ENCODE results near the gene NPIPB2.
"Not testable (repeated sequence)": the region's sequence is repeated elsewhere in the genome, so short reads cannot be mapped to it uniquely, and the experiment has no call there.

Gene NPIPB2

DNA sequence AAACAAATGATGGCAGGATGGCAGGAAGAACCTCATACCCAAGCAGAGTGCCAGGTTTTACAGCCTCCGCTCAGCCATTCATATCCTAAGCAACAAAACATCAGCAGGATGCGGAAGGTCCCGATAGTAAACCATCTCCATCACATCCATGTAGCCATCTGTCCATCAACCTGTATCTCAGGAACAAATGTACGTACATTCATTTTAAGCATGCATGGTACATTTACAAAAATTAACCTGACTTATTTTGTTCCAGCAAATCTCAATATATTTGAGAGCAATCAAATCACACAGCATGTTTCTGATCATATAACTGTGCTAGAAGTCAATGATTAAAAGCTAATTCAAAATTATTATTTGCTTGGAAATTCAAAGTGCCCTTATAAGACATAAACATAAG, at the start of gene NPIPB2:
Gene NPIPB2 (minus strand): TSS at position 101 of the 400 bp plus-strand sequence. CDS start 0 bp downstream, at position 101.
- not testable (repeated sequence) for DNase-seq

DNA sequence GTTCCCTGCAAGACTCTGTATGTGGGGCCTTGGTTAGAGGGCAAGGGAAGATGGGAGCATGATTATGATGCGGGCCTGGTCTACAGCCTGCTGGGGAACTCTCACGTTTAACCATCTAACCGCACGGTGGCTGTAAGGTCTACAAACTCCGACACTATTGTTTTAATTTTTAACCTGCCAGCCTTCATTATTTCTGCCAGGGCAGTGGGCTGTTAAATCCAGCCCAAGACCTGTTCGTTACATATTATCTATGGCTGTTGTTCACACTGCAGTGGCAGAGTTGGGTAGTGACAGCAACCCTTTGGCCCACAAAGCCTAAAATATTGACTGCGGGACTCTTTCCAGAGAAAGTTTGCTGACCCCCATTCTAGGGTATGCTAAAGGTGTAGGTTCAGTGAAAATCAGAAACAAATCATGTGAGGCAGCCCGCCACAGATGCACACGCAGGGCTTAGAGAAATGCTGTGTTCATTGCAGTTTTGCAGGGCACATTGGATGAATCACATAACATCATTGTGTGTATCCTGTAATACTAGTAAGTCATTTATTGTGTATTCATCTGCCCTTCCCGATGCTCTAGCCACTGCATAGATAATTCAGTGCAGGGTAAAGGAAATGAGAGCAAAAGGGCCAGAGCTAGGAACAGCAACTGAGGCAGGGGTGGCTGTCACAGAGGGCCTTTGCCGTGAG, 49.0 kb upstream of the NPIPB2 start:
- no peak for DNase-seq

DNA sequence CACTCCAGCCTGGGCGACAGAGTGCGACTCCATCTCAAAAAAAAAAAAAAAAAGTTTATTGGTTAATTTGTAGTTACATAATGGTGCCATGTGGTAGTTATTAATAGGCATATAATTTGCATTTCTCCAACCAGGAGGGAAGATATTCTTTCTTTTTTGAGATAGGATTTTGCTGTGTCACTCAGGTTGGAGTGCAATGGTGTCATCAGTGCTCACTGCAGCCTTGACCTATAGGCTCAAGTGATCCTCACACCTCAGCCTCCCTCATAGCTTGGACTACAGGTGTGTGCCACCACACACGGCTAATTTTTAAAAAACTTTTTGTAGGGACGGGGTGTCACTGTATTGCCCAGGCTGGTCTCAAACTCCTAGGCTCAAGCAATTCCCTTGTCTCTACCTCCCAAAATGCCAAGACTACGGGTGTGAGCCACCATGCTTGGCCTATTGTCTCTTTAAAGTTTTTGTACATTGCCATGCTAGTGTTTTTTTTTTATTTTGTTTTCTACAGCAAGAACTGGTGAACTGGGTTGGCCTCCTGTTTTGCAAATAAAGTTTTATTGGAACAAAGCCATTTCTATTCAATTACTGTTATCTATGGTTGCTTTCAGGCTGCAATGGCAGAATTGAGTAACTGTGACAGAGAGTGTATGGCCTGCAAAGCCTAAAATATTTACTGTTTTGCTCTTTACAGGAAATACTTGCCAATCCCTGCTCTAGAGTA, 46.6 kb upstream of the NPIPB2 start:
- DNase-seq: no peak

DNA sequence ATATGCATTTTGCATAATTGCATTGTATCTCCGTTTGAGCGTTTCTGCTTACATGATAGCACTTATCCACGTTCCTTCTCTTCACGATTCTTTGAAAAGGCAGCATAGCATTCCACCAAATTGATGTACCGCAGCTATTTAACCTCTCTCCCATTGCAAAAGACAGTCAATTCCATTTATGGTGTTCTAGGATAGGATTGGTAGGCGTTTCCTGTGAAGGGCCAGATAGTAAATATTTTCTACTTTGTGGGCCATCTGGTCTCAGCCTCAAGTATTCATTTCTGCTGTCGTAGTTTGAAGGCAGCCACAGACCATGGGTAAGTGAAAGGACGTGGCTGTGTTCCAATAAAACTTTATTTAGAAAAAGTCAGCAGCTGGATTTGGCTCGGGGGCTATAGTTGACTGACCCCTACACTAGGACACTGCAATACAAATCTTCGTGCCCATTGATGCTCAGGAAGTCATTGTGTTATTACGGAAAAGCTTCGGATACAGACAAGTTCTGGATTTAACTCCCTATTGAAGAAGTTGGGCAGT, 44.7 kb upstream of the NPIPB2 start:
- no peak for DNase-seq

DNA sequence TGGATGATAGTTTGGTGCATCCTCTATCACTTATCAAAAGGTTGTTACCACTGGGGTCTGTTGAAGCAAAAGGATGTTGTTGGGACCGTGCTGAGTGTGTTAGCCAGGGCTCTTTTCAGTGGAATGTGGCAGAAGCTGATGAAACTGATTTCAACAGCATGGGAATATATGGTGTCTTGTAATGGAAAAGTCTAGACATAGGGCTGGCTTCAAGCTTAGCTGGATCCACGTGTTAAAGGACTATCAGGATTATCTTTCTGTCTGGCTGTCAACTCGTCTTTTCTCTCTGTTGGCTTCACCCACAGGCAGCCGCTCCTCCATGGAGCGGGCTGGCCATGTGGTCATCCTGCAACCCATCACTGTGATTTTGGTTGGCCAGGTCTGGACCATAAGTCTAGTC, 43.4 kb upstream of the NPIPB2 start:
- no peak for DNase-seq

DNA sequence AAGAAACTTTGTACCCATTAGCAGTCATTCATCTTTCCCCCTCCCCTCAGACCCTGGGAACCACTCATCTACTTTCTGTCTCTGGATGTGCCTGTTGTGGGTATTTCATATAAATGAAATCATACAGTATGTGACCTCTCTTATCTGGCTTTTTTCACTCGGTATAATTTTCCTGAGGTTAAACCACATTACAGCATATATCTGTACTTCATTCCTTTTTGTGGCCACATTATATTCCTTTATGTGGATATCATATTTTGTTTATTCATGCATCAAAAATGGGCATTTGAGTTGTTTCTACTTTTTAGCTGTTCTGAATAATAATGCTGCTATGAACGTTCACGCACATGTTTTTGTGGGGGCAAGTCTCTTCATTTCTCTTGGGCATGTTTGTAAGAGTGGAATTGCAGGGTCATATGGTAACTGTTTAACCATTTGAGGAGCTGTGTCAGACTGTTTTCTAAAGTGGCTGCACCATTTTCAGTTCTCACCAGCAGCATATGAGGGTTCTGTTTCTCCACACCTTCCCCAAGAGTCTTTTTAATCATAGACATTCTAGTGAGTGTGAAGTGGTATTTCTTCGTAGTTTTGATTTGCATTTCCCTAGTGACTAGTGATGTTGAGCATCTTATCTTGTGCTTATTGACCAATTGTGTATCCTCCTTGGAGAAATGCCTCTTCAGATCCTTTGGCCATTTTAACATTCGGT, 38.4 kb upstream of the NPIPB2 start:
- no peak for DNase-seq

DNA sequence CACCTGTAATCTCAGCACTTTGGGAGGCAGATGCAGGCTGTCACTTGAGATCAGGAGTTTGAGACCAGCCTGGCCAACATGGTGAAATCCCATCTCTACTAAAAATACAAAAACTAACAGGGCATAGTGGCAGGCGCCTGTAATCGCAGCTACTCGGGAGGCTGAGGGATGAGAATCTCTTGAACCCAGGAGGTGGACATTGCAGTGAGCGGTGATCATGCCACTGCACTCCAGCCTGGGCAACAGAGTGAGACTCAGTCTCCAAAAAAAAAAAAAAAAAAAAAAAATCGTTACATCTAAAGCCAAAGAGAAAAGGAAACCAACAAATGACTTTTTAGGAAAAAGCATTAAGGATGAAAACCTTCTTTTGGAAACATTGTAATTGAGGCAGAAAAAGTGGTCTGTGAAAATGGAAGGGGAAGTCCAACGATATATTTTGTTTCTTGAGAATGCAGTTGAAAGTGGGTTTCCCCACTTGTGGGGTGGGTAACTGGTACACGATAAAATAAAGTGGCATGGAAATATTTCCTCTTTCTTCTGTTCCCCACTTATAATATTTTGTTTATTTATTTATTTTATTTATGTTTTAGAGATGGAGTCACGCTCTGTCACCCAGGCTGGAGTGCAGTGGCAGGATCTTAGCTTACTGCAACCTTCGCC, 37.3 kb upstream of the NPIPB2 start:
- DNase-seq: no peak

DNA sequence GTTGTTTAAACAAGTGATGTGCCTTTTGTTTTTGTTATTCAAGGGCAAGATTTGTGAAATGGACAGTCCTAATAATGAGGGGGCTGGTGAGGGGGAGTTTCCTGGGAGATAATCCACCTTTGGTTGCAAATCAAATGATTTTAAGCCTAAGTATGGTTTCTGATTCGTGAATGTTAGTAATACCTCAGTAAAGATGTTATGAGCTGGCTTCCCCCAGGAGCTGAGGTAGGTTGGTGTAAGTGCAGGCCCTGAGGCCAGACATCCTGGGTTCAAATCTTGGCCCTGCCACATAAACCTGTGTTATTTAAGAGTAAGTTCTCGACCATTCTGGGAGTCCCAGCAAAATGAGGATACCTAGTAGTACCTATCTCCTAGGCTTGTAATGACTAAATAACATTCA, 36.2 kb upstream of the NPIPB2 start:
- no peak for DNase-seq

DNA sequence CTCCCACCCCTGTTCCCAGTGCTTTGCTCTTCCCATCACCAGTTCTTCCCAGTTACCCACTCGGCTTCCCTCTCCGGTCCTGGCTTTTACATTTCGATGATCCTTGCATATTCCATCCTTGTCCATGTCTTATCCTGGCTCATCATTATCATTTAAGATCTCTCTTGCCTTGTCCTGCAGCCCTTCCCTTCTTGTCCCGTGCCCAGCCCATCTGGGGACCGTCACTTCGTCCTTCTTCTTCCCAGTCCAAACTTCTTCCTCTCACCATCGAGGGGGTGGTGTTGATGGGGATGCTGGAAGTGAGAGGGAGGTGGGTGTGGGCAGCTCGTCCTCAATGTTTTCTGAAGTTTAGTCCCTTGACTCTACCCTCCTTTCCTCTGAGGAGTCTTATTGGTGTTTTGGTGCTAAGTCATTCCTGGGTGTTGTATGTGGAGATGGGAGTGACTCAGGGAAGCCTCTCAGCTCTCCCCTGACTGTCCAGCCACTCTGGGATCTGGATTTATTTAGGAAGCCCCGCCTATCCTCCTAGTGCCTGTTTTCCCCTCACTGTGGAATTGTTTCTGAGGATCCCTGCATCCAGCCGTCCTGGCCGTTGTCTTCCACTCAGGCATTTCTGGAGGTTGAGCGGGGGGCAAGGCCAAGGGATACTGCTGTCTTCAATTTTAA, 35.7 kb upstream of the NPIPB2 start:
- DNase-seq: no peak

DNA sequence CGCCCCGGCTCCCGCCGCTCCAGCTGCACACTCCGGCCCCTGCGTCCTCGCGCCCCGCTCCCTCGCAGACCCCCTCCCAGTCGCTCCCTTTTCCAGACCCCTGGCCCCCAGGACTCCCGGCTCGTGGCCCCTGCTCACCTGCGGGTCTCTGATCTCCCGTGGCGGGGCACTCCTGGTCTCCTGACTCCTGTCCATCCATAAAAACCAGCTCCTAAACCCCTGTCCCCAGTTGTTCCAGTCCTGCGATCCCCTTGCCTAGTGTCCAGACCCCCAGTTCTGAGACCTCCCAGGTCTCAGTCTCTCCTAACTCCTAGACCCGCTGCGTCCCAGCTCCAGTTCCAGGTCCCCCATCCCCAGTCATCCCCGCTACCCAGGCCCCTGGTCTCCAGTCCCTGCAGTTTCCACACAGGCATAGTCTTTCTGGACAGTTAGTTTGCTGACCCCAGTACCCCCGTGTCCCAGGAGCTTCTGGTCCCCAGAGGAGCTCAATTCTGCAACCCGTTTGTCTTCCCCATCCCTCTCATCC, 35.1 kb upstream of the NPIPB2 start:
- no peak for DNase-seq

DNA sequence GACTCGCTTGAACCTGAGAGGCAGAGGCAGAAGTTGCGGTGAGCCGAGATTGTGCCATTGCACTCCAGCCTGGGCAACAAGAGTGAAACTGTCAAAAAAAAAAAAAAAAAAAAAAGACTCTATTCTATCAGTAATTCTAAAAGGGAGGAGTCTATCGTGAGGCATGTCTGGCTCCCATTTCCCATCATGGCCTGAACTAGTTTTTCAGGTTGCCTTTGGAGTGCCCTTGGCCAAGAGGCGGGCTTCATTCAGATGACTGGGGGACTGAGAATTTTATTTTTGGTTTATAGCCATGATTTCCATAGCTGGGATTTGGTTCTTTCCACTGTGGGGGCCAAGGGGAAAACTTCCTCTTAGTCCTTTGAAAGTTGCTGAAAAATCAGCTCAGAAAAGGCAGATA, 31.2 kb upstream of the NPIPB2 start:
- DNase-seq: no peak

DNA sequence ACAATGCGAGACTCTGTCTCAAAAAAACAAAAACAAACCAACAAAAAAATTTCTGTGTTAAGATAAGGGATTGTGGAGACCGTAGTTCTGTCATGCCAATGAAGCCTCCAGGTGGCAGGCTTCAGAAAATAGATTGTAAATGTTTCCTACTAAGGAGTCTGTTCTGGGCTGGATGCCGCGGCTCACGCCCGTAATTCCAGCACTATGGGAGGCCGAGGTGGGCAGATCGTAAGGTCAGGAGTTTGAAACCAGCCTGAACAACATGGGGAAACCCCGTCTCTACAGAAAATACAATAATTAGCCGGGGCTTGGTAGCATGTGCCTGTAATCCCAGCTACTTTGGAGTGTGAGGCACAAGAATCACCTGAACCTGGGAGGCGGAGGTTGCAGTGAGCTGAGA, 30.3 kb upstream of the NPIPB2 start:
- DNase-seq: no peak

DNA sequence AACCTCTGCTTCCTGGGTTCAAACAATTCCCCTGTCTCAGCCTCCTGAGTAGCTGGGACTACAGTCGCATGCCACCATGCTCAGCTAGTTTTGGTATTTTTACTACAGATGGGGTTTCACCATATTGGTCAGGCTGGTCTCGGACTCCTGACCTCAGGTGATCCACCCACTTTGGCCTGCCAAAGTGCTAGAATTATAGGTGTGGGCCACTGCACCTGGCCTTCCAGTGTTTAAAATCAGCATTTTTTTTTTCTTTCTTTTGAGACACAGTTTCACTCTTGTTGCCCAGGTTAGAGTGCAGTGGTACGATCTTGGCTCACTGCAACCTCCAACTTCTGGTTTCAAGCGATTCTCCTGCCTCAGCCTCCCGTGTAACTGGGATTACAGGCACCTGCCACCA, 28.4 kb upstream of the NPIPB2 start:
- DNase-seq: not testable (repeated sequence)

DNA sequence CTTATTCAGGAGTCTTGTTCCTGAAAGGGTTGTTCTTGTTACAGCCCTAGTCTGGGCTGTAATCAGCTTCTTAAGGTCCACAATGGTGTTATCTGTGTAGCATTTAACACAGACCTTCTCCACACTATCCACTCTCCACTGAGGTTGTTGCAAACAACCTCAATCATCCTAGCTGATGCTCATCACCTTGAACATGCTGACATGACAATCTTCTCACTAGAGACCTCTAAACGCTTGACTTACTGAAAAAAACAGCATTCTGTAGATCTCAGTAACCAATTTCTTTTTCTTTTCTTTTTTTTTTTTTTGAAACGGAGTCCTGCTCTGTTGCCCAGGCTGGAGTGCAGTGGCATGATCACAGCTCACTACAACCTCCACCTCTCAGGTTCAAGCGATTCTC, 26.7 kb upstream of the NPIPB2 start:
- no peak for DNase-seq

DNA sequence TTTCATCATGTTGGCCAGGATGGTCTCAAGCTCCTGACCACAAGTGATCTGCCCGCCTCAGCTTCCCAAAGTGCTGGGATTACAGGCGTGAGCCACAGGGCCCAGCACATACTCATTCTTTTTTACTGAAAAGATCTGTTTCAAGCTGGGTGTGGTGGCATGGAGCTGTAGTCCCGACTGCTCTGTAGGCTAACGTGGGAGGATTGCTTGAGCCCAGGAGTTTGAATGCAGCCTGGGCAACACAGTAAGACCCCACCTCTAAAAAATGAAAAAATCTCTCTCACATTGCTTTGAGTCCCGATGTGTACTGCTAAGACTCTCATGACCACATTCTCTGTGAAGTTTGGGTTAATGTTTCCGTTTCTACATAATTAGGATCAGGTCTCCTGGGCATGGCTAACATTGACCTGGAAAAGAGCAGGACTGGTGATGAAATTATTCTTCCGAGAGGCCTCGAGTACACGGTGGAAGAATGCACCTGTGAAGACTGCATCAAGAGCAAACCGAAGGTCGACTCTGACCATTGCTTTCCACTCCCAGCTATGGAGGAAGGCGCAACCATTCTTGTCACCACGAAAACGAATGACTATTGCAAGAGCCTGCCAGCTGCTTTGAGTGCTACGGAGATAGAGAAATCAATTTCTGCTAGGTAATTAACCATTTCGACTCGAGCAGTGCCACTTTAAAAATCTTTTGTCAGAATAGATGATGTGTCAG, 25.5 kb upstream of the NPIPB2 start:
- no peak for DNase-seq

DNA sequence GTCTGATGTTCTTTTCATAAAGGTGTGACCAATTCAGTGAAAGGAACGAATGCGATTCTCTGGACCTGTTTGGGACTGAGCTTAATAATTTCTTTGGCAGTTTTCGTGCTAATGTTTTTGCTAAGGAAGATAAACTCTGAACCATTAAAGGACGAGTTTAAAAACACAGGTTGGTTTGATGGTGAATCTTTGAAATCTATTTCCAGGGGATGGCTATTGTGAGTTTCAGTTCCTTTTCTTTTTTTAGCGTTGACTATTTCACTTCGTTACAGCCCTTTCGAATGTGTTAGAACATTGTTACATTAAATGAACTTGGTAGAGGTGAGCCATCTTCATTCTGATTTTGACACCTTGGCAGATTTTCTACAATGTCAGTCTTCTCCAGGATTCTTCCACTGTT, 24.3 kb upstream of the NPIPB2 start:
- no peak for DNase-seq

DNA sequence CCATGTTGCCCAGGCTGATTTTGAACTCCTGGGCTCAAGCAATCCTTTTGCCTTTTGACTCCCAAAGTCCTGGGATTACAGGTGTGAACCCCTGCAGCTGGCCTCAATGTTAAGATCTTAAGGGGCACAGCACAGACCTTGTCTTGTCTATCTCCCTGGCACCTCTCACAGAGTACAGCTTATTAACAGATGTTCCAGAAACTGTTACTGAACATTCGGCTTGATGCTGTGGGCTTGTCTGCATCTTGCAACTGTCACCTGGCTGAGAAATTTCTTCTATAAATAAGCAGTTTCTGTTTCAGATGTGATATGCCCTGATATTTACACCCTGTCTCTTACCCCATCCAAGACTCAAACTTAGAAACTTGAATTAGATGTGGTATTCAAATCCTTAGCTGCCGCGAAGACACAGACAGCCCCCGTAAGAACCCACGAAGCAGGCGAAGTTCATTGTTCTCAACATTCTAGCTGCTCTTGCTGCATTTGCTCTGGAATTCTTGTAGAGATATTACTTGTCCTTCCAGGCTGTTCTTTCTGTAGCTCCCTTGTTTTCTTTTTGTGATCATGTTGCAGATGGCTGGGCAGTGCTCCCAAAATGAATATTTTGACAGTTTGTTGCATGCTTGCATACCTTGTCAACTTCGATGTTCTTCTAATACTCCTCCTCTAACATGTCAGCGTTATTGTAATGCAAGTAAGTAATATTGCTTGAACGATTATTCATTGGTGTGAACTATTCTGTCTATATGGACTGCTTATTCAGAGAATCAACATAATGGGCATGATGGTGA, 23.1 kb upstream of the NPIPB2 start, which contains the start of gene TNFRSF17:
Gene TNFRSF17 (plus strand): TSS at position 450 of the 791 bp plus-strand sequence. CDS start 115 bp downstream, at position 565.
- DNase-seq: no peak

DNA sequence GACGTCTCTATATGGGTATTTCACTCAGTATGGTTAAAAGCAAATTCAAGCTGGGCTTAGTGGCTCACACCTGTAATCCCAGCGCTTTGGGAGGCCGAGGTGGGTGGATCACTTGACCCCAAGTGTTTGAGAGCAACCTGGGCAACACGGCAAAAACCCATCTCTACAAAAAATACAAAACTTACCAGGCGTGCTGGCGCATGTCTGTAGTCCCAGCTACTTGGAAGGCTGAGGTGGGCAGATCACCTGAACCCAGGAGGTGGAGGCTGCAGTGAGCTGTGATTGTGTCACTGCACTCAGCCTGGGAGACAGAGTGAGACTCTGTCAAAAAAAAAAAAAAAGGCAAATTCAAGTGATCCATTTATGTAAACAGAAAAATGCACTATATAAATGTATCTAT, 21.9 kb upstream of the NPIPB2 start:
- no peak for DNase-seq

DNA sequence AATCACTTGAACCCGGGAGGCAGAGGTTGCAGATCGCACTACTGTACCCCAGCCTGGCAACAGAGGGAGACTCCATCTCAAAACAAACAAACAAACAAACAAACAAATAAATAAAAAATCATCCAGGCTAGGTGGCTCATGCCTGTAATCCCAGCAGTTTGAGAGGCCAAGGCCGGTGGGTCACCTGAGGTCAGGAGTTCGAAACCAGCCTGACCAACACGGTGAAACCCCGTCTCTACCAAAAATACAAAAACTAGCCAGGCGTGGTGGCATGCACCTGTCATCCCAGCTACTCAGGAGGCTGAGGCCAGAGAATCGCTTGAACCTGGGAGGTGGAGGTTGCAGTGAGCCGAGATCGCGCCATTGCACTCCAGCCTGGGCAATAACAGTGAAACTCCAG, 21.1 kb upstream of the NPIPB2 start:
- not testable (repeated sequence) for DNase-seq

DNA sequence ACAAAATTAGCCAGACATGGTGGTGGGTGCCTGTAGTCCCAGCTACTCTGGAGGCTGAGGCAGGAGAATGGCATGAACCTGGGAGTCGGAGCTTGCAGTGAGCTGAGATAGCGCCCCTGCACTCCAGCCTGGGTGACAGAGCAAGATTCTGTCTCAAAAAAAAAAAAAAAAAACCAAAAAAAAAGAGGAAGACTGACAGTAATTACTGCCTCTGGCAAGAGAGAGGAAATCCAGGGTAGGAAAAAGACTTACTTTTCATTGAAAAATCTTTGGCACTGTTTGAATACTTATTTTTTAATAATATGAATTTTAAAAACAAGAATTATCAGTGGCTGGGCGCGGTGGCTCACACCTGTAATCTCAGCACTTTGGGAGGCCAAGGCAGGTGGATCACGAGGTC, 20.6 kb upstream of the NPIPB2 start:
- not testable (repeated sequence) for DNase-seq
